Transverse colon (tissue), 4 donors: ENCODE measurements around the gene NR2E3. TPM values are rescaled to one million over a fixed set of nuclear protein-coding genes. Genes with fewer than 3 reads are reported as not detected.

Experiments
- DNase-seq: peaks from one replicate; pipeline ENCODE4 v3.0.0-alpha.2; 2019
- H3K27ac ChIP-seq, 4 donors: fragments of 200-600 bp; sonication (generic); 2 replicates each; pipeline ENCODE4 v1.5.1; 2016 to 2018; ENCODE audit warnings: inconsistent platforms in 4 of 4
- H3K27me3 ChIP-seq: fragments of 200-600 bp; sonication (generic); 2 replicates; pipeline ENCODE4 v1.5.1; 2017; ENCODE audit warnings: inconsistent platforms
- H3K36me3 ChIP-seq, 4 donors: fragments of 200-600 bp; sonication (generic); 2 replicates each; pipeline ENCODE4 v1.5.1; 2017 to 2019; ENCODE audit warnings: inconsistent platforms in 4 of 4
- H3K4me1 ChIP-seq, 4 donors: fragments of 200-600 bp; sonication (generic); 2 replicates each; pipeline ENCODE4 v1.5.1; 2017 to 2020; ENCODE audit warnings: inconsistent platforms in 4 of 4
- H3K4me3 ChIP-seq, 4 donors: fragments of 200-600 bp; sonication (generic); 1 replicate in 1 of 4; 2 replicates in 3 of 4; pipeline versions ENCODE4 v1.5.1 to v1.6.1; 2017 to 2019; ENCODE audit warnings: inconsistent platforms in 4 of 4
- H3K9me3 ChIP-seq, 2 donors: fragments of 200-600 bp; sonication (generic); 2 replicates each; pipeline ENCODE4 v1.5.1; 2017 to 2019; ENCODE audit warnings: inconsistent platforms in 2 of 2
- CTCF ChIP-seq, 5 experiments: fragments of 200-600 bp in 3 of 5; fragments of 450-650 bp in 2 of 5; sonication (generic) in 3 of 5; IDR thresholded peaks; 1 replicate in 2 of 5; 2 replicates in 3 of 5; pipeline ENCODE4 v1.5.1; 2016 to 2017; ENCODE audit warnings: antibody characterized with exemption in 5 of 5, inconsistent platforms in 3 of 5, mild to moderate bottlenecking in 2 of 5, moderate library complexity in 1 of 5
- EP300 ChIP-seq: sonication (generic); formaldehyde crosslinking; IDR thresholded peaks from one replicate; pipeline ENCODE4 v1.6.1; 2017; ENCODE audit warnings: antibody characterized with exemption, low read depth
- POLR2A ChIP-seq: fragments of 450-650 bp; IDR thresholded peaks from one replicate; pipeline ENCODE4 v1.6.1; 2016; ENCODE audit warnings: antibody characterized with exemption, mild to moderate bottlenecking, moderate library complexity
- POLR2AphosphoS5 ChIP-seq, 3 donors: sonication (generic); formaldehyde crosslinking; IDR thresholded peaks; one replicate each; pipeline ENCODE4 v1.6.1; 2016; ENCODE audit warnings: antibody characterized with exemption in 3 of 3
- WGBS, 2 donors: methylation state at CpG; one replicate each; pipeline ENCODE4 v1.1.5; 2018; ENCODE audit warnings: low coverage in 1 of 2; 5-methylcytosine and 5-hydroxymethylcytosine counted together
- in situ Hi-C, 4 donors: fragments of 200-750 bp; cut with MboI; loops; one replicate each; pipeline versions ENCODE4 v1.15.0 to v1.15.1; 2017; ENCODE audit warnings: low sequenced_read_pairs in 3 of 4, low pct_ligation_motif_present in 1 of 4, low pct_unique_long_range_greater_than_20kb in 1 of 4
- intact Hi-C: fragments of 100-400 bp; cut with DNase I; formaldehyde crosslinking; loops from one replicate; pipeline ENCODE4 v1.15.1; 2023; ENCODE audit warnings: low total_unique reads
- total RNA-seq, 4 donors: library from RNA; depleted of rRNA; stranded (reverse); fragments of >200 nt; gene quantifications; one replicate each; pipeline ENCODE4 v1.1.0, GENCODE V29; 2016

Gene NR2E3
- total RNA-seq, 4 donors from 2014 or later = 0.55 to 0.95 TPM; not detected in 2

- no peak for DNase-seq
- intact Hi-C loops (no loop called here), in situ Hi-C loops (loop anchor here in 2 of 4 donors (10.0 to 25.0 kb wide), 2 partner anchors 381 to 389 kb away; no protein-coding TSS in a partner anchor)
- Histone ChIP-seq H3K27ac (no peak overlapping the region), H3K4me1 (no peaks in the 10 kb centered on the region), H3K27me3 (no peaks in the 10 kb centered on the region), H3K9me3 (no peaks in the 10 kb centered on the region), H3K36me3 (no peaks in the 10 kb centered on the region), H3K4me3 (no peak overlapping the region)
- WGBS, 2 donors = 100% methylated on average over 1 of the region's 1 CpG; no CpG with 5 or more reads in 1 of the 2 donors
- TF ChIP-seq EP300 = no peak
- TF ChIP-seq CTCF (IDR thresholded peaks at IDR 0.05) = no peak
- TF ChIP-seq POLR2AphosphoS5 (IDR thresholded peaks at IDR 0.05) = no peak
- no peak for TF ChIP-seq POLR2A
Measured at GRCh38 chr15:71773206-71773859, 37.0 kb upstream of the NR2E3 start.

- DNase-seq = no peak
- Histone ChIP-seq H3K36me3 (no peaks in the 10 kb centered on the region), H3K4me3 (no peak overlapping the region), H3K27me3 (no peaks in the 10 kb centered on the region), H3K4me1 (peaks cover 0 to 11% (median 6%) of the 10 kb centered on the region in 4 donors), H3K27ac (no peak overlapping the region), H3K9me3 (no peaks in the 10 kb centered on the region)
- intact Hi-C loops = no loop called here
- TF ChIP-seq POLR2A (no peak), CTCF (IDR thresholded peaks at IDR 0.05) (no peak), POLR2AphosphoS5 (IDR thresholded peaks at IDR 0.05) (no peak), EP300 (no peak)
- in situ Hi-C loops = loop anchor here in 1 of 4 donors (10.0 kb wide), 1 partner anchor 379 kb away; no protein-coding TSS in a partner anchor
Measured at GRCh38 chr15:71775856-71776255, 34.5 kb upstream of the NR2E3 start.

- TF ChIP-seq EP300 = no peak
- no peak for TF ChIP-seq POLR2AphosphoS5 (IDR thresholded peaks at IDR 0.05)
- TF ChIP-seq CTCF (IDR thresholded peaks at IDR 0.05) = no peak
- TF ChIP-seq POLR2A = no peak
- Histone ChIP-seq H3K27ac (no peak overlapping the region), H3K4me3 (no peak overlapping the region), H3K27me3 (no peaks in the 10 kb centered on the region), H3K36me3 (no peaks in the 10 kb centered on the region), H3K9me3 (no peaks in the 10 kb centered on the region), H3K4me1 (peaks cover 0 to 12% (median 6%) of the 10 kb centered on the region in 4 donors)
- DNase-seq = no peak
- in situ Hi-C loops = loop anchor here in 1 of 4 donors (10.0 kb wide), 1 partner anchor 378 kb away; no protein-coding TSS in a partner anchor
- WGBS, 2 donors = 67 to 88% methylated on average over 3 of the region's 3 CpGs
- intact Hi-C loops = no loop called here
Measured at GRCh38 chr15:71776304-71776703, 34.0 kb upstream of the NR2E3 start.

- no peak for DNase-seq
- in situ Hi-C loops = loop anchor here in 1 of 4 donors (10.0 kb wide), 1 partner anchor 377 kb away; no protein-coding TSS in a partner anchor
- Histone ChIP-seq H3K9me3 (no peaks in the 10 kb centered on the region), H3K36me3 (no peaks in the 10 kb centered on the region), H3K4me3 (no peak overlapping the region), H3K4me1 (peaks cover 0 to 12% (median 6%) of the 10 kb centered on the region in 4 donors), H3K27ac (no peak overlapping the region), H3K27me3 (no peaks in the 10 kb centered on the region)
- intact Hi-C loops = no loop called here
- WGBS, 2 donors = 92 to 100% methylated on average over 1 to 12 of the region's 16 CpGs
- TF ChIP-seq EP300 (no peak), CTCF (IDR thresholded peaks at IDR 0.05) (no peak), POLR2AphosphoS5 (IDR thresholded peaks at IDR 0.05) (no peak), POLR2A (no peak)
Measured at GRCh38 chr15:71777216-71777943, 33.0 kb upstream of the NR2E3 start.
